GM13977 (cell line): ENCODE measurements around the gene UNC13C.

Source experiments
- DNase-seq: peaks from one replicate; pipeline ENCODE4 v3.0.0; 2012; ENCODE audit warnings: low spot score
- CTCF ChIP-seq: IDR thresholded peaks from 2 replicates; pipeline ENCODE4 v1.5.1; 2012; ENCODE audit warnings: mild to moderate bottlenecking, control low read depth; ENCODE audit not compliant: insufficient read depth; ENCODE audit errors: extremely low read depth, missing control alignments
- in situ Hi-C: fragments of 300-500 bp; cut with MboI; formaldehyde crosslinking; loops from one replicate; pipeline ENCODE4 v1.12.0; 2022; ENCODE audit warnings: low sequenced_read_pairs, low pct_unique_long_range_greater_than_20kb, mixed read lengths, inconsistent platforms; ENCODE audit not compliant: unreplicated experiment

UNC13C gene

GRCh38 chr15:54197995-54198394 lies 219.8 kb downstream of the UNC13C start:
- in situ Hi-C loops, result no loop called here
- no peak for TF ChIP-seq CTCF
- no peak for DNase-seq

- in situ Hi-C loops, result no loop called here
- TF ChIP-seq CTCF, result no peak
- DNase-seq, result no peak
Measured at GRCh38 chr15:54206586-54207321, 228.5 kb downstream of the UNC13C start.

GRCh38 chr15:54208786-54209185 lies 230.5 kb downstream of the UNC13C start:
- in situ Hi-C loops, result no loop called here
- no peak for DNase-seq
- TF ChIP-seq CTCF, result no peak

GRCh38 chr15:54212635-54213034 lies 234.4 kb downstream of the UNC13C start:
- in situ Hi-C loops, result no loop called here
- DNase-seq, result no peak
- TF ChIP-seq CTCF, result no peak

GRCh38 chr15:54226455-54226854 lies 248.2 kb downstream of the UNC13C start:
- in situ Hi-C loops, result no loop called here
- no peak for DNase-seq
- no peak for TF ChIP-seq CTCF

GRCh38 chr15:54227569-54227968 lies 249.3 kb downstream of the UNC13C start:
- in situ Hi-C loops, result no loop called here
- no peak for TF ChIP-seq CTCF
- no peak for DNase-seq
